ENCODE measurements around the gene CNTN1. TPM values are rescaled to one million over a fixed set of nuclear protein-coding genes. Genes with fewer than 3 reads are reported as not detected.

The CNTN1 gene
- total and polyA plus RNA-seq, 12 donors = 0.07 to 0.90 (median 0.21) TPM; not detected in 1

DNA sequence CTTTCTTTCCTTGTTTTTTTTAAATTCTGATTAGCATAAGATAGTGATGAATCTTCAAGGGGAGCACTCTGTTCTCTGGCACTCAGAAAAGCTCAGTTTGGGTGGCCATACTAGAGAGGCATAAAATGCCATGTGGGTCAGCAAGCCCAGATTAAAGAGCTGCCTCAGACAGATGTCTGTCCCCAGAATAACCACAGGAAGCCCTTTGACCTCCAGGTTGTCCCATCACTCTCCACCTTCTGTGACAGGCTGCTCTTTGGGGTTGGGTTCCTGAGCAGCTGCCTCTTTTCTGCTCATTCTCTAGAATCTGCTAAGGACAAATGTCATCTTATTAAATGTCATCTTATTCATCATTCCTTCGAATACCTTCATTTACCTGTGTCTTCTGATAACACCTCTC, 399.9 kb downstream of the CNTN1 start:
- no peaks in the 10 kb centered on the region for H3K4me1 ChIP-seq
- ATAC-seq (no peak), DNase-seq (no peak)
- H3K36me3 ChIP-seq = no peaks in the 10 kb centered on the region
- H3K4me3 ChIP-seq = no peak overlapping the region
- H3K27me3 ChIP-seq = no peaks in the 10 kb centered on the region
- TF ChIP-seq, protein P1, sequence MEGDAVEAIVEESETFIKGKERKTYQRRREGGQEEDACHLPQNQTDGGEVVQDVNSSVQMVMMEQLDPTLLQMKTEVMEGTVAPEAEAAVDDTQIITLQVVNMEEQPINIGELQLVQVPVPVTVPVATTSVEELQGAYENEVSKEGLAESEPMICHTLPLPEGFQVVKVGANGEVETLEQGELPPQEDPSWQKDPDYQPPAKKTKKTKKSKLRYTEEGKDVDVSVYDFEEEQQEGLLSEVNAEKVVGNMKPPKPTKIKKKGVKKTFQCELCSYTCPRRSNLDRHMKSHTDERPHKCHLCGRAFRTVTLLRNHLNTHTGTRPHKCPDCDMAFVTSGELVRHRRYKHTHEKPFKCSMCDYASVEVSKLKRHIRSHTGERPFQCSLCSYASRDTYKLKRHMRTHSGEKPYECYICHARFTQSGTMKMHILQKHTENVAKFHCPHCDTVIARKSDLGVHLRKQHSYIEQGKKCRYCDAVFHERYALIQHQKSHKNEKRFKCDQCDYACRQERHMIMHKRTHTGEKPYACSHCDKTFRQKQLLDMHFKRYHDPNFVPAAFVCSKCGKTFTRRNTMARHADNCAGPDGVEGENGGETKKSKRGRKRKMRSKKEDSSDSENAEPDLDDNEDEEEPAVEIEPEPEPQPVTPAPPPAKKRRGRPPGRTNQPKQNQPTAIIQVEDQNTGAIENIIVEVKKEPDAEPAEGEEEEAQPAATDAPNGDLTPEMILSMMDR (IDR thresholded peaks at IDR 0.05) = no peak
- H3K9me3 ChIP-seq = peaks cover 0 to 10% (median 0%) of the 10 kb centered on the region in 11 donors
- intact Hi-C loops (cut with DNase I) = no loop called here
- WGBS, 2 donors = 76 to 80% methylated on average over 1 of the region's 1 CpG
- H3K27ac ChIP-seq = no peak overlapping the region

DNA sequence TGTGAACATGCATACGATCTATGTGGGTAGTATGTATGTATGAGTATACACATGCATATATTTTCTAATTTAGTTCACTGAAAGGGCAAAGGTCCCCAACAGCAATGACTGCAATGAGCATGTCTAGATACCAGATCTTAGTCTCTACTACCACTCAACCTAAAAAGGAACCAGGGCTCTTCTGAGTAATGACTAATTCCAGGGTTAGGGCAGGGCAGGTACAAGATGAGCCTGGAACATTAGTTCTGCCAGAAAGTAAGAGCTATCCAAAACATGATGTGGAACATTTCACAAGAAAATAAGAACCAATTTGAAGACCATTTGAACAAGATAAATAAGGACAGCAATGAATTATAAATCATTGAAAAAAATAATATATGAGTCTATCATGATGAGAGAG, 404.6 kb downstream of the CNTN1 start:
- H3K27me3 ChIP-seq = no peaks in the 10 kb centered on the region
- H3K4me1 ChIP-seq = no peaks in the 10 kb centered on the region
- H3K4me3 ChIP-seq = no peak overlapping the region
- TF ChIP-seq, protein P1 (IDR thresholded peaks at IDR 0.05) = no peak
- H3K36me3 ChIP-seq = no peaks in the 10 kb centered on the region
- DNase-seq (no peak), ATAC-seq (no peak)
- H3K27ac ChIP-seq = no peak overlapping the region
- H3K9me3 ChIP-seq = peaks cover 0 to 10% (median 0%) of the 10 kb centered on the region in 11 donors
- 86 to 88% methylated on average over 1 of the region's 1 CpG for WGBS, 2 donors
- intact Hi-C loops (cut with DNase I) = no loop called here

GRCh38 chr12:41100572-41100971, 408.3 kb downstream of the CNTN1 start:
- Histone ChIP-seq H3K27me3 (no peaks in the 10 kb centered on the region), H3K4me1 (no peaks in the 10 kb centered on the region), H3K27ac (no peak overlapping the region), H3K9me3 (no peaks in the 10 kb centered on the region), H3K4me3 (no peak overlapping the region), H3K36me3 (no peaks in the 10 kb centered on the region)
- intact Hi-C loops (cut with DNase I) = no loop called here
- DNase-seq = no peak
- ATAC-seq = no peak
- TF ChIP-seq, protein P1 (IDR thresholded peaks at IDR 0.05) = no peak
- WGBS, 2 donors = 42 to 44% methylated on average over 1 of the region's 1 CpG

GRCh38 chr12:41101806-41102205, 409.6 kb downstream of the CNTN1 start:
- no peaks in the 10 kb centered on the region for H3K4me1 ChIP-seq
- DNase-seq = no peak
- no peaks in the 10 kb centered on the region for H3K9me3 ChIP-seq
- no peak for ATAC-seq
- H3K27ac ChIP-seq = no peak overlapping the region
- H3K36me3 ChIP-seq = no peaks in the 10 kb centered on the region
- intact Hi-C loops (cut with DNase I) = no loop called here
- no peak overlapping the region for H3K4me3 ChIP-seq
- H3K27me3 ChIP-seq = no peaks in the 10 kb centered on the region
- TF ChIP-seq, protein P1 (IDR thresholded peaks at IDR 0.05) = no peak

DNA sequence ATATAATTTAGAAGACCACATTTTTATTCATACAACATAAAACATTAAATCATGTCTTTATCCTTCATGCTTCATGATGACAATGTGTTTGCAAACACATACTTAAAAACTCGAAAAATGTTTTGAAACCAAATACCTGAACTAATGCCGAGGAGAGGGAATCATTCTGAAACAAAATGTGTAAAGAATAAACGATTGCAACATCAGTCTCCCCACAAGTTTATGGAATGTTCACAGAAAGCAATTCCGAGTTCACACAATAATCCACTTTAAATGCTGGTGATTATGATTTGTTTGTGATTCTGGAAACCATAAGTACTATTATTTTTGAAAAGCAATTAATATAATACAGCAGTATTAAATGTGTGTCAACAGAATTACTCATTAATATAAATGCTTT, 411.4 kb downstream of the CNTN1 start:
- Histone ChIP-seq H3K4me3 (no peak overlapping the region), H3K36me3 (no peaks in the 10 kb centered on the region), H3K9me3 (no peaks in the 10 kb centered on the region), H3K27ac (no peak overlapping the region), H3K4me1 (no peaks in the 10 kb centered on the region), H3K27me3 (no peaks in the 10 kb centered on the region)
- intact Hi-C loops (cut with DNase I) = no loop called here
- TF ChIP-seq, protein P1 (IDR thresholded peaks at IDR 0.05) = no peak
- DNase-seq (no peak), ATAC-seq (no peak)
- 78 to 82% methylated on average over 4 of the region's 4 CpGs for WGBS, 2 donors

Data from heart right ventricle (tissue), 16 donors.